HG03097 (cell line): ENCODE data around the gene NEU2.

Source experiments
- ATAC-seq: cut with Tn5 transposase; IDR thresholded peaks from one replicate; pipeline ENCODE4 v1.9.1; 2021; ENCODE audit not compliant: unreplicated experiment, low FRiP score

NEU2 gene

DNA sequence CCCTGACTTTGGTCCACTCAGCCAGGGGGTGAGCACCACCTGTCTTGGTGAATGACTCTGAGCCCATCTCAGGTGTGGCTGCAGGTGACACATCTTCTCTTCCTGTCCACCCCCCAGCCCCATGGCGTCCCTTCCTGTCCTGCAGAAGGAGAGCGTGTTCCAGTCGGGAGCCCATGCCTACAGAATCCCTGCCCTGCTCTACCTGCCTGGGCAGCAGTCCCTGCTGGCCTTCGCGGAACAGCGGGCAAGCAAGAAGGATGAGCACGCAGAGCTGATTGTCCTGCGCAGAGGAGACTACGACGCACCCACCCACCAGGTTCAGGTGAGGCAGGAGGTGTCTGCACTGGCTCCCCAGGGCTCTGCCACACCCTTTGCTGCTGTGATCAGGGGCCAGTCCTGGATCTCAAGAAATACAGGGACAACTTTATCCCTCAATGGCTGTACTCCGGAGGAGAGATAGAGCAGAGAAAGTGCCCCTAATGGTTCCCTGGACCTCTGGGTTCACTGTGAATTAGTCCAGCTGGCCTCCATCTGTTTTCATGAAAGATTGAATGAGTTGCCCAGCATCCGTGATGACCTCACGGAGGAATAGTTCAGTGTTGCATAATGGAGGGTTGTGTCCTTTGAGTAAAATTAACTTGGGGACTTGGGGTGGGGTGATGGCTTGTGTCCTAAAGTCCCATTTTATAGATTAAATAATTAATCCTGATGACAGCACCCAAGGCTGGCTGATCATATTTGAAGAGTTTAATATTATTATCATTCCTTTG is at the start of gene NEU2:
Gene NEU2 (plus strand): TSS at position 122 of the 770 bp plus-strand sequence. CDS start 0 bp downstream, at position 122.
- no peak for ATAC-seq

DNA sequence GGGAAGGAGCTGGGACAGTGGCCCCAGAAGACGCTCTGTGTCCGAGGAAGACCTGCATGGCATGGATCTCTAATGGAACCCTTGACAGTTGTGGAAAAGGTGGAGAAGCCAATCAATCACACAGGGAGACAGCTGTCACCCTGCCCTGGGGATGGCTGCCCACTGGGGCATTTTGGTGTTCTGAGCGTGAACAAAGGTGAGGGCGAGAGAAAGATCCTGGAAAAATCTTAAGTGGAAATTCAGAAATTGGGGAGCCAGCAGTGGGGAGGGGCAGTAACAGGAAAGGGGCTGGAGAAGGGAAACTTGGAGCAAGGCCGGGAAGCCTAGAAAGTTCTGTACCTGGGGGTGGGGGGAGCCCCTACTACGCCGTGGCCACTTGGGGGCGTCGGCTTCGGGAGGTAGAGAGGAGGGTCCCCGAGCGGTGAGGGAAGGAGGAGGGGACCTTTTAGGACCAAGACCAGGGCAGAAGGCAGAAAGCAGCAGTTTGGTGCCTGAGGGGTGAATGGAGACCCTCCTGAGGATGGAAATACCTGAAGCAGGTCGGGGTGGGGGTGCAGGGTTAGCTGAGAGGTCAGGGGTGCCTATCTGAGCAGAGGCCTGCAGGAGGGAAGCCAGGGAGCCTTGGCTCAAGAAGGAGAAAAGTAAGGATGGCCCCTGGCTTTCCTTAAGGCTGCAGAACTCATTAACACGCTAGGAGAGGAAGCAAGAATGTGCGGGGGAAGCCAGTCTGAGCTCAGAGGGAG is 49.4 kb upstream of the NEU2 start:
- no peak for ATAC-seq

DNA sequence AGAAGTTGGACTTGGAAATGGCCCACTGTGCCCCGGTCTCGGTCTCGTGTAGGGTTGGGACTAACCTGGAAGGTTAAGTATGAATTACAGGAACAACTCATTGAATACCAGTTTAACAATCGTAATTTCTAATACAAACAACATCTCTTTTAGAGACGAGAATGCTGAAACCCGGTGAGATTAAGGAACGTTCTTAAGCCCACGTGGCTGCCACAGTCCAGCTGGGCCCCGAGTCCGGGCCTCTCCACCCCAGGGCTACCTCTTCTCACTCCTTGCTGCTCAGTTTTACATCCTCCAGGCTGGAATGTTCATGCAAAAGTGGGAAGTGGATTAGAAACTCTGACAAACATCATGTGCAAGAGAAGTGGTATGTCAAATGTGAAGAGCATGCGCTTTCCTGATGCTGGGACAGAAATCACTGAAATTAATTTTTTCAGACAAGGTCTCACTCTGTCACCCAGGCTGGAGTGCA is 48.8 kb upstream of the NEU2 start:
- ATAC-seq = no peak

DNA sequence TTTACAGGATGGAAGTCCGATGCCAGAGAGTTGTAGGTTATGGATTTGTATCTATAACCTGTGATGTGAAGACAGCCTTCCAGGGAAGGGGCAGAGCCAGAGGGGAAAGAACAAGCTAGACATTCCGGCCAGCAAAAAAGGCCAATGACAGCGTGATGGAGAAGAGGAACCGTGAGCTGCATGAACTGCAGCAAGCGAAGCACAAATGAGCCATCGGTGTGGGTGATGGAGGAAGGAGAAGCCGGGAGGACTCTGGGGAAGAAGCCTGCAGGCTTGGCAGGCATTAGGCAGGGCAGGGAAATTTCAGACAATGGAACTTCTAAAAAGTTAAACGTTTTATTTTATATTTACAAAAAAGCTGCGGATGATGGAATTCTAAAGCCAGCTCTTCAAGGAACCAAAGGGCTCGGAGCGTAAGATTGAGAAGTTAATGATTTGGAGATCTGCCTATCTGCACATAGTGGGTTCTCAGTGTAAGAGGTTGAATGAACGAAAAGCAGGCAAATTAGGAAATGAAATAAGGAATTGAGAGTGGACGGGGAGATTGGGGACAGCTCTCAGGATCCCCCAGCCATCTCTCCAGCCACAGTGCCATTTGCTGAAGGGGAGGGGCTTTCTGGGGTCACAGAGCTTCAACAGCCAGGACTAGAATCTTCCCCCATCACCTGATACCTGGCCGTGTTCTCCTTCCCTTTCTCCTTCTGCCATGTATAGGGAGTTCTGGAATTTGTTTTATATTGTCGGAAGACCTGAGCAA is 47.8 kb upstream of the NEU2 start:
- ATAC-seq = no peak

DNA sequence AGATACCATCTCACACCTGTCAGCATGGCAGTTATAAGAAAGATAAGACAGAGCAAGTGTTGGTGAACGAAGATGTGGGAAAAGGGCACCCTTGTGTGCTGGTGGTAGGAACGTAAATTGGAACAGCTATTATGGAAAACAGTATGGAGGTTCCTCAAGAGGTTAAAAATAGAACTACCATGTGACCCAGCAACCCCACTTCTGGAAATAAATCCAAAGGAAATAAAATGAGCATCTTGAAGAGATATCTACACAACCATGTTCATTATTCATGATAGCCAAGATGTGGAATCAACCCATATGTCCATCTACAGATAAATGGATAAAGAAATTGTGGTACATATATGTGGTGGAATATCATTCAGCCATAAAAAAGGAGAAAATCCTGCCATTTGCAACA is 46.3 kb upstream of the NEU2 start:
- ATAC-seq = no peak

DNA sequence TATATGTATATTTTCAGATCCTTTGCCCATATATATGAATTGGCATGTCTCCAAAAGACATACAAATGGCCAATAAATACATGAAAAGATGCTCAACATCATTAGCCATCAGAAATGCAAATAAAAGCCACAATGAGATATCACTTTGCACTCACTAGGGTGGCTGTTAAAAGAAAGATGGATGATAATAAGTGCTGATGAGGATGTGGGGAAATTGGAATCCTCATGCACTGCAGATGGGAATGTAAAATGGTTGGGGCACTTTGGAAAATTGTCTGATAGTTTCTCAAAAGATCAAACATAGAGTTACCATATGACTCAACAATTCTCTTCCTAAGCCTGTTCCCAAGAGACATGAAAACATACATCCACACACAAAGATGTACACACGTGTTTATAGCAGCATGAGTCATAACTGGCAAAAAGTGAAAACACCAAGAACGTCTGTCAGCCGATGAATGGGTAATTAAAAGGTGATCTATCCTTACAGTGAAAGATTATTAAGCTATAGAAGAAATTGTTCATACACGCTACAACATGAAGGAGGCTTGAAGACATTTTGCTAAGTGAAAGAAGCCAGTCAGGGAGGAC is 39.1 kb upstream of the NEU2 start:
- ATAC-seq = no peak

DNA sequence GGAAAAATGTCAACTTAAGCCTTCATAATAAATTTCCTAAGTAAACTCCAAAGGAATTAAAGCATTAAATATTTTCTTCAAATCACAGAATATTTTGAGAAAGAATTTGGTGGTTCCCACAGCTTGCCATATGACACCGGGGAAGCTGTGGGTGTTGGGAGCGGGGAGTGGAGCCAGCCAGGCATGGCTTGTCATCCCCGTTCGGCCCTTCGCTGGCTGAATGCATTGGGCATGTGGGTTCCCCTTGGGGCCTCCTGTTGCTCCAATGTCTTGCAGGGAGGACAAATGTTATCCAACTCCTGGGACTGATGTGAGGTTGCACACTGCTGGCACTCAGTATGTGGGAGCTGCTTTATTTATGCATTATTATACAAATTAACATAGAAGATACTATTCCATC is 38.0 kb upstream of the NEU2 start:
- no peak for ATAC-seq

DNA sequence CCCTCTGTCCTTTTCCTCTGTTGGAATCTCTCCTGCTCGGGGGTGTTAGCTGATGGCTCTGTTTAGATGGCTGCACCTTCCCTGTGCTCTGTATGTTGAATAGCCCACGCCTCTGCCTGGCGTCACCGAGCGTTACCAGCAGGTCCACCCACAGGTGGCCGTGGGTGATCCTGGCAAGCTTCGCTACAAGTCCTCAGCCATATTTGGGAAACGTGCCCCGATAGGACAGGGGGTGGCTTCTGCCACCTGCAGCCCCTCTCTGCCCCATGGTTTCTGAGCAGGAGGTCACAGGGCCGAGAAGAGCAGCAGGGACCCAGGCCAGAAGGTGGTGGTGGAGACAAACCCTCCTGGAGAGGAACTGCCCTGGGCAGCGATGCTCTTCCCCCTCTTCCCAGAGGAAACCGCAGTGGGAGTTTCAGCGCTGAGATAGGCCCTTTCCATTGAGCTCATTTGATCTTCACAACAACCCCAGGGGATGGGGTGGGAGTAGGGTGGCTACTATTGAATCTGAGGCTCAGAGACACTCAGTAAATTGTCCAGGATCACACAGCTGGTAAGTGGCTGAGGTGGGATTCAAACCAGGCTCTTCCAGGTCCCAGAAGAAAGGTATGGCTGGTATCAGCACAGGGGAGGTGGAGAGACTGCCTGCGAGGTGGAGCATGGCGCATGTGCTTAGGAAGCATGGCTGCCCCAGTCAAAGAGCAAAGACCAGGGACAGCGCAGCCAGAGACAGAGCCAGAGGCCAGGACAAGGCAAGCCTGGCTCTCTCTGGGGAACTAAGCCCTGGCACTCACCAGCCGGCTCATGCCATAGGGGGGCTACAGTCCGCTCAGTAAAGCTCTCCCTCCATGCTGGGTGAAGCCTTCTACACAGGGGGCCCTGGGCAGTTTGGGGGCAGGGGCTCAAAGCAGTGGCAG is 34.5 kb upstream of the NEU2 start:
- no peak for ATAC-seq

DNA sequence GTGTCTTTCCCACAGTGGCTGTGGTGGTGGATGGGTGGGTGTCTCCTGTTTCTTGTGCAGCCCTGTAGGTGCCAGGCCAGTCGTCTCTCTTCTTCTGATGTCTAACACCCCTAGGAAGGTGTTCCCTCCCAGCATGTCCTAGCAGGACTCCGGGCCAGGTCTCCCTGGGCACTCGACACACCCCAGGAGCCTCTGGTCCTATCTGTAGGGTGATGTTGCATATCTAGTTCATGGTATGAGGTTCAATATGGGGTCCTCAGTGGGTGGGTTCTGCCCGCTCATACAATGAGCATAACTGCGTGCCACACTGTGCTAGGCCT is 33.8 kb upstream of the NEU2 start:
- no peak for ATAC-seq

DNA sequence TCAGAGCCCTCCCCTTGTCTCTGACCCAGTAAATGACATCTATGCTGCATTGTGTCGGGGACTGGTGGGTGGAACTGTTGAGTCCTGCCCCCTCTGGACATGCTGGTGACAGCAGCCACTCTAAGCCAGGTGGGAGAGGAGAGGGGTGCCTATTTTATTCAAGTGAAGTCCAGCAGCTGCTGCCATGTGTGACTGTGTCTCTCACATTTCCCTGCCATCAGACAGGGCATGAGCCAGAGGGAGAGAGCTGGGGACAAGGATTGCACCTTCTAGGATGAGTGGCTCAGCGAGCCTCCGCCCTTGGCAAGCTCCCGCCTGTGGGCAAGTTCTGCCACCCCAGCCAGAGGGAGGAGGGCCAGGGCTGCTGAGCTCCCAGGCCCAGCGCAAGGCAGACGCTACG is 33.1 kb upstream of the NEU2 start:
- no peak for ATAC-seq

DNA sequence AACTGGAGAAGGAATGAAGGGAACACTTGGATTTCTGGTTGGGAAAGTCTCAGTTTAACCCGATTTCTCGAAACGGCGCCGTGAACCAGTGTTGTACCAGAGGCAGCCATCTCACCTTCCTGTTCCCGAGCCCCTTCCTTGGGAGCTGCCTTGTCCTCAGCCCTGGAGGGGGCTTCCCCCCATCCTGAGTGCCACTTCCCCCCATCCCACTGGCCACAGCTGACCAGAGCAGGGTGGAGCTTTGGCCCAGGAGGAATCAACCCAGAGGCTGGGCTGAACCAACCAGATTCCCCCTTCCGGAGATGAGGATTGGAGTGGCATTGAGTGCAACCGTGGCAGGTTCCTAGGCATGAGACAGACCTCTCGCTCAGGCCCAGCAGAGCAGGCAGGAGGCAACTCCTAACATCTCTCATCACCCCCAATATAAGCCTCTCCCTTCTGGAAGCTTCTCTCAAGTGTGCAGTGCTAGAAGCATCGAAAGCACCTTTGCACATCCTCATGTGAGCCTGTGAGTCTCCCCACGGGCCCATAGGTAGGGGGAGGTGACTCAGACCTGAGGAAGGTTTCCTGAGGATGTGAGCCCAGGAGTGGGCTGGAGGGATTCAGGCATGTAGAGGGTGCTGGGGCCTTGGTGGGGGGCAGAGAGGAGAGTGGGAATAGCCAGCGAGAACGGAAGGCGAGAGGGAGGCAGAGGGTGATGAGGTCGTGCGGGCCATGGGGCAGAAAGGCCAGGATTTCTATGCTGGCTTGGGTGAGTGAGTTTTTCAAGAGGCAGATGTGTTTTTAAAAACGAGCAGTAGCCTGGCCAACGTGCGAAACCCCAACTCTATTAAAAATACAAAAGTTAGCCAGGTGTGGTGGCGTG is 31.4 kb upstream of the NEU2 start:
- ATAC-seq = no peak

DNA sequence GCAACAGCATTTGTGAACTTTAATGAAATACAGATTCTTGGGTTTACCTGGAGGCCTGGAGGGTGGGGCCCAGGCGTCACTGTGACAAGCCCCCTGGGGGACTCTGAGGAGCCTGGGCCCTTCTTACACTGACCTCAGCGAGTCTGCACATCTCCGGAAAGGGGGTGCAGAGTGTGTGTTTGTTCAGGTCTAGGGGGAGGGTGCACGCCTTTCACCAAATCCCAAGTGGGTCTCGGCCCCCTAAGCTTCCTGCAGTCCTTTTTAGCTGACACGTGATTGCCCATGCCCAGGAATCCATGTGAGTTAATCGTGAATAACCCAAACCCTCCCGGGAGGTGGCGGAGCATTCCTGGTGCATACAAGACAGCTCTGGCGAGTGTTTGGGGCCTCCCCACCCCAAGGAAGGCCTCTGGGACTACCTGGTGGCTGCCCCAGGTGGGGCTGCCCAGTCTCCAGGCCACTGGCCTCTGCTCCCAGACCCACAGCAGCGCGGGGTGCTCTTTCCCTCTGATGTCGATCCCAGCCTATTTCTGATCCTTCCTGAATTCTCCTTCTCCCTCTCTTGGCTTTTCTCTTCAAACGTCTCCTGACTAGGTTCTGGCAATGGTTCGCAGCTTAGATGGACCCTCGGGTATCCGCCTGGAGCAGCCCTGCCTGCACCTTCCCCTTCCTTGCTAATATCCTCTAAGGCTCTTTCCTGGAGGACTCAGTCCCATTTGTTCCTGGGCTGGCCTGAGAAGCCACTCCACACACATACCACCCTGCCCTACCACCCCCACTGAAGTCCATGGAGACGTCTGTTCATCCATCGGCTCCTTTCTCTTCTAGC is 29.4 kb upstream of the NEU2 start:
- ATAC-seq = no peak

DNA sequence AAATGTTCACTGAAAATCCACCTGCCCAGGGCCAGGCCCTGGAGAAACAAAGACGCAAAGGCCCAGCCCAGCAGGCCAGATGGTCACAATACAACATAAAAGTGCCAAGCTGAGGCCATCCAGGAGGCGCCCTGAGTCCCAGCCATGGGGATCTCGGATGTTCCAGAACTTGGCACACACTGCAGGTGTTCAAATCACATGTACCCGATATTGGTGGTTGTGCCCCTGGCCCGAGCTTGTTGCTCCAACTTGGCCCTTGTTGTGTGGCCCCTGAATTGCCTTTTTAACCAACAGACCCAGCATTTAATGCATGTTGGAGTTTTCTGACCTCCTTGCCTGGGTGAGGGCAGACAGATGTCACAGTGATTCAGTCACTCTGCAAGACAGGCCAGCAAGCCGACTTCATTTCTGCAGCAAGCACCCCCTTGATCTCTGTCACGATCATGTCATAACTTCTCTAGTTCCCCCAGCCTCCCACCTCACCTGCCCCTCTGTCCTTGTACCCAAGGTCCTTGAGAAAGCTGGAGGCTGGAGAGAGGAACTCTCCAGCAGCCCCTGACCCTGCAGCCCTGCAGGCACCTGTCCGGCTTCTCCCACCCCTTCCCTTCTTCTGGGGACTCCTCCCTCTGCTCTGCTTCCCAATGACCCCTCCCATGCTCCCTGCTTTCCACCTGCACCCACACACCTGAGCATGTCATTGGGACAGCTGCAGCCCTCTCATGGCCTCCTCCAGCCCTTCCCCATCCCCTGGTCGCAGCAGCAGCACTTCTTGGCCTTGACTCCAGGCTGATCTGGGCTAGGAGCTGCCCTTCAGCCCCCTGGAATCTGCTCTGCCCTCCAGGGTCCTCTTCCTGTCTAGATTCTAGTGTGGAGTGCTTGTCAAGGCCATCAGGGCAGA is 28.6 kb upstream of the NEU2 start:
- ATAC-seq = no peak

DNA sequence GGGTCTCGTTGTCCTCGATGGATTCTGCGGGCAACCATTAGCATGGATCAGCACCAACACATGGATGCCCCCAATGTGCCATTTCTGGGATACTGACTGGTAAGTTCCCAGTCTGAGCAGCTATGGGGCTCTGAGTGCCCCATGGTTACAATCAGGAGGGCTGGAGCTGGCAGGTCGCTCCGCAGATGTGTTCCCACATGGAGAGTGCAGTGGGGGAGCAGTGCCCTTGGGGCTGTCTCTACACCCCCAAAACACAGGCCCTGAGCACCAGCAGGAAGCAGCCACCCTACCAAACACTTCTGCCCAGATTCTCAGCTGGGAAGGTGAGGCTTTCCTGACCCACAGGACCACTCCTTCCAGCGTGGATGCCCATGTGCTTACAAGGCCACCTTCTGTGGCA is 27.4 kb upstream of the NEU2 start:
- ATAC-seq = no peak

DNA sequence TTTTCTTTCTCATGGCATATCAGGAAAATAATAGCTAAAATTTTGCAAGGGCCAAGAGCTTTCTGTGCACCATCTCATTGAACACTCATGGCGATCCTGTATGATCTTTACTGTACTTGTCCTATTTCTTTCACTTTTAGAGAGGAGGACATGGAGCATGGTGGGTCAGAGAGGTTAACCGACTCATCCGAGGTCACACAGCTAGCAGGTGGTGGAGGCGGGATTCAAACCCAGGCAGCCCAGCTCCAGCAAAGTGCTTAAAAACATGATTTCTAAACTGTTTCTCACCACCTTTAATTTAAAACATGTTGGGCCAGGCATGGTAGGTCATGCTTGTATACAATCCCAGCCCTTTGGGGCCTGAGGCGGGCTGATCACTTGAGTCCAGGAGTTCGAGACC is 25.8 kb upstream of the NEU2 start:
- no peak for ATAC-seq

DNA sequence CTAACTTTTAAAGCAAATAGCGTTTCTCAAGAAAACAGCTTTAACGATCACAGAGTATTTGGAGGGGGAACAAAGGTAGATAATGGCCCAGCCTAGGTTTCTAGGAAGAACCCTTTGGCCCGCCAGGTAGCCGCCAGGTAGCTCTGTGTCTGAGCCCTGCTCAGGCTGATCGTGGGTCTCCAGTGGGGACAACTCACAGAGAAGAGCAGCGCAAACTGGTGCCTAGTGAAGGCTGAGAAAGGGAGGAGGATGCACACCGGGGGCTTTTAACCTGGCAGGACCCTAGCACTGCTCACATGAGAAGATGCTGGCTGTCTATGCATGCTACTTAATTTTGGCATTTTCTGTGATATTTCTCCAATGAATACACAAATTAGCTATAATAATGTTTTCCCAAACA is 25.2 kb upstream of the NEU2 start:
- no peak for ATAC-seq

DNA sequence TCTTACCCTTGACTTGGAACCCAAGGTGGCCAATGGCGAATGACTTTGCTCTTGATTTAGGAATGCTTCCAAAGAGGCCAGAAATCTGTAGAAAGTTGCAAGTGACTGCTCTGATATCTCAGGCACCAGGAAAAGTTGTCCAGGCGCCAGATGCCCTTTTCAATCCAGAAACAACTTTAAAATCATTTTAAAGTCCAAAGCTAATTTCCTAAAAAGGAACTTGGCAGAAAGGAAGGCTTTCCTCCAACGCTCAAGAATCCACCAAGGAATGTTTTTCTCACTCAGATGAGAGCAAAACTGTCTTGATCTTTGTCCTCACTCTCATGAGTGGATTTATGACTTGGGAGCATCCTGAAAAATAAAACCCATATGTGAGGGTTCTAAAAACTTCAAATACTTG is 24.7 kb upstream of the NEU2 start:
- no peak for ATAC-seq
